Measurements from ENCODE around the gene TTC3. TPM values are rescaled to one million over a fixed set of nuclear protein-coding genes. Genes with fewer than 3 reads are reported as not detected.
"Not testable (repeated sequence)": the region's sequence is repeated elsewhere in the genome, so short reads cannot be mapped to it uniquely, and the experiment has no call there.

The TTC3 gene
- total and polyA plus RNA-seq, 5 experiments from 2014 or later: 51.1 to 169 (median 134) TPM

GRCh38 chr21:37114301-37114700 is 41.2 kb downstream of the TTC3 start:
- DNase-seq, POLR2A ChIA-PET, H3K27me3 Mint-ChIP-seq, H3K9me3 Mint-ChIP-seq, H3K4me1 Mint-ChIP-seq, H3K27ac Mint-ChIP-seq, H3K4me3 Mint-ChIP-seq, ATAC-seq: not testable (repeated sequence)
- H3K36me3 Mint-ChIP-seq: peaks cover 0 to 26% (median 21%) of the 10 kb centered on the region in 3 donors

DNA sequence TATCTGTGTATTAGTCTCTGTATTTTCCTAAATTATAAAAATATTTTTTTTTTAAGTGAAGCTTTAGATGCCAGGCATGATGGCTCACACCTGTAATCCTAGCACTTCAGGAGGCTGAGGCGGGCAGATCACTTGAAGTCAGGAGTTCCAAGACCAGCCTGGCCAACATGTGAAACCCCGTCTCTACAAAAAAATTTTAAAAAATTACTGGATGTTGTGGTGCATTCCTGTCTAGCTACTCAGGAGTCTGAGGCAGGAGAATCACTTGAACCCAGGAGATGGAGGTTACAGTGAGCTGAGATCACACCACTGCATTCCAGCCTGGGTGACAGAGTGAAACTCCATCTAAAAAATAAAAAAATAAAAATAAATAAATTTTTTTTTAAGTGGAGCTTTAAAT is 43.4 kb downstream of the TTC3 start:
- ATAC-seq, H3K9me3 Mint-ChIP-seq, DNase-seq, H3K4me3 Mint-ChIP-seq, H3K27me3 Mint-ChIP-seq, H3K27ac Mint-ChIP-seq, POLR2A ChIA-PET: not testable (repeated sequence)
- H3K4me1 Mint-ChIP-seq: peaks cover 0 to 16% (median 9%) of the 10 kb centered on the region in 4 donors
- peaks cover 0 to 43% (median 21%) of the 10 kb centered on the region in 3 donors for H3K36me3 Mint-ChIP-seq

DNA sequence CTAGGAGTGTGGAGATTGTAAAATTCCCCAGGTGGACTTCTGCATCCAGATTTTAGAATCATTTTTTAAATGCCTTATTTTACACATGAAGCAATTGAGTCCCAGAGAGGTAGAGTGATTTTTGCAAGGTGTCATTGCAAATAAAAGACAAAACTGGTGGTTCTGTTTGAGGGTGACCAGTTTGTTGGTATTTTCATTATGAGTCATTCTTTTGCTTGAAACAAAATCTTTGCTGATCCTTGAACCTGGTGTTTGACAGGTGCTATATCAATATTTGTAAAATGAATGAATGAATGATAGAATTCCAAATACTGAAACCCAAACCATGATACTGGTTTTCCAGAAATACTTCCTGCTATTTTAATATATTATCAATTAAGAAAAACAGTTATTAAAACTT is 44.1 kb downstream of the TTC3 start:
- H3K27ac Mint-ChIP-seq: peak overlapping the region in 1 of 10 donors; percentile 34
- DNase-seq (no peak), ATAC-seq (no peak)
- H3K4me1 Mint-ChIP-seq: peaks cover 0 to 16% (median 9%) of the 10 kb centered on the region in 4 donors
- POLR2A ChIA-PET: no interaction called here
- peaks cover 0 to 48% (median 22%) of the 10 kb centered on the region in 3 donors for H3K36me3 Mint-ChIP-seq
- H3K9me3 Mint-ChIP-seq: no peaks in the 10 kb centered on the region
- H3K4me3 Mint-ChIP-seq: no peak overlapping the region
- no peaks in the 10 kb centered on the region for H3K27me3 Mint-ChIP-seq

GRCh38 chr21:37118187-37118826 is 45.3 kb downstream of the TTC3 start:
- H3K27me3 Mint-ChIP-seq: no peaks in the 10 kb centered on the region
- POLR2A ChIA-PET: no interaction called here
- no peak overlapping the region for H3K4me3 Mint-ChIP-seq
- H3K27ac Mint-ChIP-seq: peak overlapping the region in 7 of 10 donors; percentile 20 to 51 (median 39)
- ATAC-seq: no peak
- peaks cover 6 to 59% (median 21%) of the 10 kb centered on the region in 3 donors for H3K36me3 Mint-ChIP-seq
- H3K9me3 Mint-ChIP-seq: no peaks in the 10 kb centered on the region
- peaks cover 0 to 16% (median 10%) of the 10 kb centered on the region in 4 donors for H3K4me1 Mint-ChIP-seq
- DNase-seq: no peak

DNA sequence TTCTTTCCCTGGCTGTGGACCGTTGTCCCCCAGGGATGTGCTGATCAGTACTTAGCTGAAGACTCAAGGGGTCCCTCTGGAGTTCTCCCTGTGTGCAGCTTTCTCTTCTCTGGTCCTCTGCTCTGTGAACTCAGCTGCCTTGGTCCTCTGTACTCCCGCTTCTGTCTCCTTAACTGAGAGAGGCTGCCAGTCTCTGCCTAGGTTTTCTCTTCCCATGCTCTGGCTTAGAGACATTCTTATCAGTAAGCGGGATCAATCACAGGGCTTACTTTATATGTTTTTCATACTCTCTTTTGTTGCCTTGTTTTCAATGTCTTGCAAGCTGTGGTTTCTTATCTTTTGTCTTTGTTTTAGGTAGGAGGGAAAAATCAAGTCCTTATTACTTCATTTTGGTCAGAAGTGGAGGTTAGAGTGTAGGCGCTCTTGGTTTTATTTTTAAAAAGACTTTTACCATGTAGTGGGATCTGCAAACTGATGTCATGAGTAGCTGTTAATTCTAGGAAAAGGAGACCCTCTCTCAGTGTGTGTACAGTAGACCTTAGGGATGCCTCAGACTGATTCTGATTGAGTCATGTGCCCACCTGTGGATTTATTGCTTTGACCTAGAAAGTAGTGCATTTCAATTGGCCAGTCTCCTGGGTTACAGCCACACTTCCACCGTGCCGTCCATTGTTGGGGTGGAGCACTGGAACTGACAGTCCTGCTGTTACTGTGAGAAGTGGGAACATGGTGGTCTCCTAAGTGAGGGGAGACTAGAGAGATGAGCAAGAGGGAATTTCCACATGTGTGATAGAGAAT is 46.6 kb downstream of the TTC3 start:
- Mint-ChIP-seq H3K4me1 (peaks cover 0 to 16% (median 10%) of the 10 kb centered on the region in 4 donors), H3K27me3 (no peaks in the 10 kb centered on the region), H3K36me3 (peaks cover 6 to 63% (median 19%) of the 10 kb centered on the region in 3 donors), H3K4me3 (no peak overlapping the region), H3K9me3 (no peaks in the 10 kb centered on the region), H3K27ac (peak overlapping the region in 8 of 10 donors; percentile 24 to 76 (median 36))
- POLR2A ChIA-PET: no interaction called here
- ATAC-seq (no peak), DNase-seq (no peak)

DNA sequence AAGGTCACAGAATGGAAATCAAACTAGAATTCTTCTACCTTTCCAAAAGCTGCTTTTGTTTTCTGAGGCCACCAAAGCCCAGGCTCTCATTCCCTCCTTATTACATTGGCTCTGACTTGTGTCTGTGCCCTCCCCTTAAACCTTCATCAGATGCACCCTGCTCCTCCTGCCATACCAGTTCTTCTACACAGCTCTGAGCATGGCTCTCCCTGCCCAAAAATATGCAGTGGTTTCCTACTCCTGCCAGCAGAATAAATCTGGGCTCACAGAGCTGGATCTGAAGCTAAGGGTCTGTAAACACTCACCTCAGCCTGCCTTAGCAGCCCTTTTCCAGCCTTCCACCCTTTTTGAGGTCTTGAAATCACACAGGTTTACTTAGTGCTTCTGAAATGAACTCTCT is 55.0 kb downstream of the TTC3 start:
- ATAC-seq (no peak), DNase-seq (no peak)
- H3K36me3 Mint-ChIP-seq: peaks cover 0 to 73% (median 41%) of the 10 kb centered on the region in 3 donors
- no peaks in the 10 kb centered on the region for H3K9me3 Mint-ChIP-seq
- no peaks in the 10 kb centered on the region for H3K27me3 Mint-ChIP-seq
- no peak overlapping the region for H3K4me3 Mint-ChIP-seq
- no peaks in the 10 kb centered on the region for H3K4me1 Mint-ChIP-seq
- POLR2A ChIA-PET: no interaction called here
- H3K27ac Mint-ChIP-seq: peak overlapping the region in 2 of 10 donors; percentile 22 to 41

DNA sequence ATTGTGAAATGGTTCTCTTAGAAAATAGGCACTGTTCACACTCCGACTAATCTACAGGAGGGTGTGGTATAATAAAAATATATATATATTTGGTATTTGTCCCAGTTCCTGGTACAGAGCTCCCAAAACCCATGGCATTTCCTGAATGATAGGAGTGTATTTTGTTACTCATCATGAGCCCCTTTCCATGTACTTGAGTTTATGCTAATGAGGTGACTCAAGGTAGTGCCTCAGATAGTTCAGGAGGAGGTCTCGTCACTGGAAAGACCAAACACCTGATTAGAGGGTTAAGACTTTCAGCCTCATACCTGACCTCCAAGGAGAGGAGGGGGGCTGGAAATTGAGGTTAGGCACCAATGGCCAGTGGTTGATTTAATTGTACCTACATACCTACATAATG is 57.9 kb downstream of the TTC3 start:
- POLR2A ChIA-PET: no interaction called here
- DNase-seq (no peak), ATAC-seq (no peak)
- Mint-ChIP-seq H3K27ac (no peak overlapping the region), H3K9me3 (no peaks in the 10 kb centered on the region), H3K27me3 (no peaks in the 10 kb centered on the region), H3K4me3 (no peak overlapping the region), H3K36me3 (peaks cover 2 to 79% (median 43%) of the 10 kb centered on the region in 3 donors), H3K4me1 (peaks cover 5 to 12% (median 8%) of the 10 kb centered on the region in 4 donors)

DNA sequence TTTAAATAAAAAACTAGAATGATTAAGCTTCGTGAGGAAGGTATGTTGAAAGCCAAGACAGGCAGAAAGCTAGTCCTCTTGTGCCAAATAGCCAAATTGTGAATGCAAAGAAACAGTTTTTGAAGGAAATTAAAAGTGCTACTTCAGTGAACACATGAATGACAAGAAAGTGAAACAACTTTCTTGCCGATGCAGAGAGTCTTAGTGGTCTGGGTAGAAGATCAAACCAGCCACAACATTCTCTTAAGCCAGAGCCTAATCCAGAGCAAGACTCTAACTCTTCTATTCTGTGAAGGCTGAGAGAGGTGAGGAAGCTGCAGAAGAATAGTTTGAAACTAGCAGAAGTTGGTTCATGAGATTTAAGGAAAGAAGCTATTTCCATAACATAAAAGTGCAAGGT is 63.2 kb downstream of the TTC3 start:
- peaks cover 11 to 20% (median 14%) of the 10 kb centered on the region in 4 donors for H3K4me1 Mint-ChIP-seq
- H3K4me3 Mint-ChIP-seq: peak overlapping the region in 2 of 10 donors; percentile 7 to 18
- H3K27me3 Mint-ChIP-seq: no peaks in the 10 kb centered on the region
- DNase-seq (peak in 1 of 10 donors; percentile 2), ATAC-seq (peak in 1 of 2 donors; percentile 45)
- peak overlapping the region in 7 of 10 donors; percentile 7 to 79 (median 54) for H3K27ac Mint-ChIP-seq
- POLR2A ChIA-PET: no interaction called here
- peaks cover 12 to 80% (median 42%) of the 10 kb centered on the region in 3 donors for H3K36me3 Mint-ChIP-seq
- H3K9me3 Mint-ChIP-seq: no peaks in the 10 kb centered on the region

- H3K9me3 Mint-ChIP-seq: peaks cover 0 to 2% (median 0%) of the 10 kb centered on the region in 9 donors
- no peaks in the 10 kb centered on the region for H3K27me3 Mint-ChIP-seq
- POLR2A ChIA-PET: no interaction called here
- ATAC-seq: no peak
- H3K36me3 Mint-ChIP-seq: peaks cover 12 to 80% (median 40%) of the 10 kb centered on the region in 3 donors
- DNase-seq: no peak
- no peak overlapping the region for H3K4me3 Mint-ChIP-seq
- peaks cover 11 to 20% (median 14%) of the 10 kb centered on the region in 4 donors for H3K4me1 Mint-ChIP-seq
- H3K27ac Mint-ChIP-seq: peak overlapping the region in 3 of 10 donors; percentile 20 to 70 (median 54)
These were observed 63.7 kb downstream of the TTC3 start for GRCh38 chr21:37136744-37137143.

DNA sequence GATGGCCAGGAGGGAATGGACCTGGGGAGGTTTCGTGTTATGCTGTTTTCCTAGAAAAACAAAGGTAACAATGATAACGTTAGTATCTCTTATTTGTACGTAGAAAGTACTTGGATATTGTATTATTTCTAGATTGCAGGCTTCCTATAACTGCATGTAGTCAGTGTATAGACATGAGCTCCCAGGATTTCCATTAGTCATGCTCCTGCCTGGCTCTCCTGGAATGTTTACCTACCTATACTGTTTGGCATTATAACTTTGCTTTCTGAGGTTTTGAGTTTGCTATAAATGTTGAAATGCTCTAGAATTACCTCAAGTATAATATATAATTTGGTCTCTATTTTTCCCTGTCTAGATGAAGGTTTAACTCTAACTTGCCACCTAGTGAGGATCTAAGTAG is 66.1 kb downstream of the TTC3 start:
- no peak for DNase-seq
- Mint-ChIP-seq H3K36me3 (peaks cover 12 to 82% (median 45%) of the 10 kb centered on the region in 3 donors), H3K9me3 (peaks cover 0 to 2% (median 0%) of the 10 kb centered on the region in 9 donors), H3K4me1 (peaks cover 11 to 20% (median 14%) of the 10 kb centered on the region in 4 donors), H3K4me3 (no peak overlapping the region), H3K27ac (no peak overlapping the region), H3K27me3 (no peaks in the 10 kb centered on the region)
- no peak for ATAC-seq
- POLR2A ChIA-PET: no interaction called here

DNA sequence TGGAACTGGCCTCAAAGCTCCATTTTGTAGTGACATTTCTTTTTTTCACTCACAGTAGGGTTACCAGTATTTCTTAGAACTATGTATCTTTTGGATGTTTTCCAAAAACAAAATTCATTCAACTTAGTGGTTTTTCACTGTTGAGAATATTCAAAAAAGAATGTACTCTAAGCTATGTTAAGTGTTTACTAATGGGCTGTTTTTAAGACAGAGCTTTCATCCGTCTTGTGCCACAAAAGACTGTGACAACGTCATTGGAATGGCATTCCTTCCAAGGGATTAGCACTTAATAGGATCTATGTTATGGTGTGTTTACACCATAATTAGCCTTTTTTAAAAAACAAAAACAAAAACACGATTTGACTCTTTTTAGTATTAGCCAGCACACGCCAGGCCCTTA is 66.8 kb downstream of the TTC3 start:
- ATAC-seq: no peak
- H3K36me3 Mint-ChIP-seq: peaks cover 12 to 82% (median 45%) of the 10 kb centered on the region in 3 donors
- peaks cover 11 to 18% (median 14%) of the 10 kb centered on the region in 4 donors for H3K4me1 Mint-ChIP-seq
- POLR2A ChIA-PET: no interaction called here
- H3K4me3 Mint-ChIP-seq: no peak overlapping the region
- H3K27ac Mint-ChIP-seq: no peak overlapping the region
- no peak for DNase-seq
- no peaks in the 10 kb centered on the region for H3K27me3 Mint-ChIP-seq
- peaks cover 0 to 2% (median 0%) of the 10 kb centered on the region in 9 donors for H3K9me3 Mint-ChIP-seq

DNA sequence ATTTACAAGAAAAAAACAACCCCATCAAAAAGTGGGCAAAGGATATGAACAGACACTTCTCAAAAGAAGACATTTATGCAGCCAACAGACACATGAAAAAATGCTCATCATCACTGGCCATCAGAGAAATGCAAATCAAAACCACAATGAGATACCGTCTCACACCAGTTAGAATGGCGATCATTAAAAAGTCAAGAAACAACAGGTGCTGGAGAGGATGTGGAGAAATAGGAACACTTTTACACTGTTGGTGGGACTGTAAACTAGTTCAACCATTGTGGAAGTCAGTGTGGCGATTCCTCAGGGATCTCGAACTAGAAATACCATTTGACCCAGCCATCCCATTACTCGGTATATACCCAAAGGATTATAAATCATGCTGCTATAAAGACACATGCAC is 70.3 kb downstream of the TTC3 start:
- POLR2A ChIA-PET, H3K27me3 Mint-ChIP-seq: not testable (repeated sequence)

GRCh38 chr21:37145635-37146111 is 72.6 kb downstream of the TTC3 start:
- H3K27ac Mint-ChIP-seq: peak overlapping the region in 4 of 10 donors; percentile 11 to 60 (median 38)
- POLR2A ChIA-PET: no interaction called here
- no peaks in the 10 kb centered on the region for H3K4me1 Mint-ChIP-seq
- no peak for DNase-seq
- no peak overlapping the region for H3K4me3 Mint-ChIP-seq
- peaks cover 0 to 2% (median 0%) of the 10 kb centered on the region in 9 donors for H3K9me3 Mint-ChIP-seq
- peaks cover 4 to 88% (median 46%) of the 10 kb centered on the region in 3 donors for H3K36me3 Mint-ChIP-seq
- no peaks in the 10 kb centered on the region for H3K27me3 Mint-ChIP-seq
- no peak for ATAC-seq

More for the DNA sequence above, 70.3 kb downstream of the TTC3 start:
- not testable (repeated sequence) for H3K4me3 Mint-ChIP-seq, H3K9me3 Mint-ChIP-seq, DNase-seq, ATAC-seq, H3K4me1 Mint-ChIP-seq, H3K27ac Mint-ChIP-seq
- H3K36me3 Mint-ChIP-seq: peaks cover 0 to 87% (median 37%) of the 10 kb centered on the region in 3 donors
